Peyer's patch (tissue), 4 donors: ENCODE data around the gene STIMATE. TPM values are rescaled to one million over a fixed set of nuclear protein-coding genes. Genes with fewer than 3 reads are reported as not detected.

Experiments
- DNase-seq, 3 donors: peaks; one replicate each; pipeline ENCODE4 v3.0.0-alpha.2; 2017 to 2019
- H3K27ac ChIP-seq, 4 donors: fragments of 200-600 bp; sonication (generic); one replicate each; pipeline ENCODE4 v1.5.1; 2016 to 2019
- H3K27me3 ChIP-seq, 2 donors: fragments of 200-600 bp; sonication (generic); one replicate each; pipeline ENCODE4 v1.5.1; 2019
- H3K36me3 ChIP-seq, 3 donors: fragments of 200-600 bp; sonication (generic); one replicate each; pipeline ENCODE4 v1.5.1; 2016 to 2019
- H3K4me1 ChIP-seq, 4 donors: fragments of 200-600 bp; sonication (generic); one replicate each; pipeline ENCODE4 v1.5.1; 2016 to 2019
- H3K4me3 ChIP-seq, 4 donors: fragments of 200-600 bp; sonication (generic); 1 replicate in 3 of 4; 2 replicates in 1 of 4; pipeline ENCODE4 v1.5.1; 2016 to 2019; ENCODE audit warnings: mild to moderate bottlenecking in 1 of 4
- H3K9me3 ChIP-seq, 4 donors: fragments of 200-600 bp; sonication (generic); one replicate each; pipeline ENCODE4 v1.5.1; 2016 to 2019; ENCODE audit warnings: mild to moderate bottlenecking in 1 of 4
- CTCF ChIP-seq, 6 experiments: fragments of 450-650 bp in 4 of 6; fragments of 200-600 bp in 2 of 6; sonication (generic) in 1 of 6; IDR thresholded peaks; one replicate each; pipeline ENCODE4 v1.5.1; 2017 to 2019; ENCODE audit warnings: antibody characterized with exemption in 6 of 6, mild to moderate bottlenecking in 3 of 6, moderate library complexity in 1 of 6
- POLR2A ChIP-seq, 2 donors: fragments of 450-650 bp; IDR thresholded peaks; one replicate each; pipeline ENCODE4 v1.5.1; 2017; ENCODE audit warnings: antibody characterized with exemption in 2 of 2, mild to moderate bottlenecking in 2 of 2, moderate library complexity in 2 of 2
- total RNA-seq, 4 donors: library from RNA; depleted of rRNA; stranded (reverse); fragments of >200 nt; gene quantifications; one replicate each; pipeline ENCODE4 v1.1.0, GENCODE V29; 2016

Gene STIMATE
- total RNA-seq, 4 donors from 2014 or later = 16.1 to 91.6 (median 17.0) TPM

- Histone ChIP-seq H3K4me1 (peaks cover 0 to 10% (median 2%) of the 10 kb centered on the region in 4 donors), H3K27ac (no peak overlapping the region), H3K36me3 (peaks cover 0 to 21% (median 0%) of the 10 kb centered on the region in 3 donors), H3K9me3 (no peaks in the 10 kb centered on the region), H3K27me3 (no peaks in the 10 kb centered on the region), H3K4me3 (no peak overlapping the region)
- DNase-seq = no peak
- TF ChIP-seq CTCF (IDR thresholded peaks at IDR 0.05) = no peak
- TF ChIP-seq POLR2A (IDR thresholded peaks at IDR 0.05) = no peak
Measured at GRCh38 chr3:52849656-52850055, 47.7 kb downstream of the STIMATE start.

DNA sequence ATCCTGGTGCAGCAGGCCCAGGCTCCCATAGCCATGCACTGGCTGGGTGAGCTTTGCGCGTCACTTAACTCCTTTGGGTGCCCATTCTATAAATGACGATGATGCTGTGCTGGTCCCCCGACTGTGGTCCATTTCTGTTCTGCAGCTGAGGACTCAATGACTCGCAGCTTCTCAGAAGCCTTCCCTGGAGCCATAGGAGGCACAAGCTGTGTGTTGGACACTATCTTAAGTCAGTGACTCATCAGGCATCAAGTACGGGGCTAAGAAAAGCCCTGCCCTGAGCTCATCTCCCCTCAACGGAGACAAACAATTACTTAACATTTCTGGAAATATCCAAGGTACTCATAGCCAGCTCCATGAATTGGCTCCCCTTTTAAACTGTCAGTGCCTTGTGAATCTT, 48.7 kb downstream of the STIMATE start:
- Histone ChIP-seq H3K36me3 (peaks cover 0 to 21% (median 0%) of the 10 kb centered on the region in 3 donors), H3K9me3 (no peaks in the 10 kb centered on the region), H3K27me3 (no peaks in the 10 kb centered on the region), H3K4me3 (no peak overlapping the region), H3K4me1 (peaks cover 0 to 16% (median 2%) of the 10 kb centered on the region in 4 donors), H3K27ac (peak overlapping the region in 1 of 4 donors; percentile 23)
- no peak for TF ChIP-seq POLR2A (IDR thresholded peaks at IDR 0.05)
- no peak for TF ChIP-seq CTCF (IDR thresholded peaks at IDR 0.05)
- DNase-seq = no peak

- no peak for DNase-seq
- H3K4me3 ChIP-seq = no peak overlapping the region
- TF ChIP-seq CTCF (IDR thresholded peaks at IDR 0.05) (no peak), POLR2A (IDR thresholded peaks at IDR 0.05) (no peak)
- no peaks in the 10 kb centered on the region for H3K9me3 ChIP-seq
- H3K4me1 ChIP-seq = peaks cover 0 to 16% (median 2%) of the 10 kb centered on the region in 4 donors
- no peak overlapping the region for H3K27ac ChIP-seq
- H3K27me3 ChIP-seq = no peaks in the 10 kb centered on the region
- H3K36me3 ChIP-seq = peaks cover 0 to 21% (median 0%) of the 10 kb centered on the region in 3 donors
Measured at GRCh38 chr3:52847726-52848125, 49.6 kb downstream of the STIMATE start.

DNA sequence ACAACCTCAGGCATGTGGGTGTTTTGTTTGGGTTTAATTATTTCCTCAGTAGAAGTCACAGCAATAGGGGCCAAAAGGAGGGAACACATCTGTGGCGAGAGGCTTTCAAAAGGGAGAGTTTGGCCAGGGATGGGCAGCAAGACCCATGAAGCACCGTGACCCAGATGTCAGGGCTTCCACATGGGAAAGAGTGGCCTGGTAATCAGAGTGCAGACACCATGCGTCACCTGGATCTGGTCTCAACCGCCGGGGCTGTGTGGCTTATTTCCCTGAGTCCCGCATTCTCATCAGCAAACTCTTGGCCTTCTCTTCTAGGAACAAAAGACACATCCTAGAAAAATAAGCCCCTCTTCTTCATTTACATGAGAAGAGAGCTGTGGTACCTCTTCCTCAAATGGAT, 50.1 kb downstream of the STIMATE start:
- TF ChIP-seq POLR2A (IDR thresholded peaks at IDR 0.05) = no peak
- no peak for TF ChIP-seq CTCF (IDR thresholded peaks at IDR 0.05)
- DNase-seq = peak in 1 of 3 donors; percentile 25
- Histone ChIP-seq H3K27me3 (no peaks in the 10 kb centered on the region), H3K27ac (no peak overlapping the region), H3K4me1 (peaks cover 0 to 16% (median 2%) of the 10 kb centered on the region in 4 donors), H3K9me3 (no peaks in the 10 kb centered on the region), H3K36me3 (peaks cover 0 to 19% (median 0%) of the 10 kb centered on the region in 3 donors), H3K4me3 (no peak overlapping the region)

DNA sequence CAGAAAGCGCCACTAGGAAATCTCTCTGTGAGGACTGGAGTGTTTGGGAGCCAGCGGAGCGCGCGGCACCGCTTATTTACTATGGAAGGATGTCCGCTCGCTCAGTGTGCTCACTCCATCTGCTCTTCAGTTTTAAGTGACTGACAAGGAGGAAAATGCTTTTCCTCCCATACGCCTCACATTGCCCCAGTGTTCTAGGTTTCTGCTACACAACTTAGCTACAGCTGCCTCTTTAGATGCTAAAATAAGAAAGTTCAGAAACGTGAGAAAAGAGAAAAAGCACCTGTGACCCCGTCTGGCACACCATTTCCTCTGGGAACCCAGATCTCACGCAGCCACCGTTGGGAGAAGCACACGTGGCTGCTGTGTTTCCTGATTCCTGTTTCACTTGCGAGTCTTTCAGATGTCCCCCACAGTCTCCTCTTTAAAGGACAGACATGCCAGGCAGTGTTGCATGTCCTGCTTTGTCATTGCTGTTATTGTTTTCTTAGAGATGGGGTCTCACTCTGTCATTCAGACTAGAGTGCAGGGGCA, 50.8 kb downstream of the STIMATE start:
- no peak for DNase-seq
- Histone ChIP-seq H3K36me3 (peaks cover 0 to 12% (median 0%) of the 10 kb centered on the region in 3 donors), H3K4me1 (peaks cover 0 to 16% (median 2%) of the 10 kb centered on the region in 4 donors), H3K27me3 (no peaks in the 10 kb centered on the region), H3K27ac (peak overlapping the region in 2 of 4 donors; percentile 18 to 66), H3K9me3 (no peaks in the 10 kb centered on the region), H3K4me3 (no peak overlapping the region)
- TF ChIP-seq POLR2A (IDR thresholded peaks at IDR 0.05) (no peak), CTCF (IDR thresholded peaks at IDR 0.05) (no peak)
